ENCODE results near the gene SPRTN. TPM values are rescaled to one million over a fixed set of nuclear protein-coding genes. Genes with fewer than 3 reads are reported as not detected.
"Not testable (repeated sequence)": the region's sequence is repeated elsewhere in the genome, so short reads cannot be mapped to it uniquely, and the experiment has no call there.

The SPRTN gene
- total and polyA plus RNA-seq, 9 donors: 3.9 to 11.7 (median 8.1) TPM

GRCh38 chr1:231348442-231348841 lies 10.3 kb downstream of the SPRTN start:
- Histone ChIP-seq H3K4me1 (ENCODE audit: insufficient read depth) (no peaks in the 10 kb centered on the region), H3K27ac (no peak overlapping the region), H3K27me3 (no peaks in the 10 kb centered on the region), H3K9me3 (no peaks in the 10 kb centered on the region), H3K4me3 (no peak overlapping the region), H3K36me3 (no peaks in the 10 kb centered on the region)
- 95 to 96% (median 95%) methylated on average over 4 of the region's 4 CpGs for WGBS, 3 donors
- DNase-seq: no peak
- intact Hi-C loops (cut with DNase I): no loop called here
- no peak for TF ChIP-seq CTCF (IDR thresholded peaks at IDR 0.05)
- TF ChIP-seq EP300 (IDR thresholded peaks at IDR 0.05): no peak
- no peak for TF ChIP-seq POLR2A (IDR thresholded peaks at IDR 0.05)

GRCh38 chr1:231348856-231349255 lies 10.8 kb downstream of the SPRTN start:
- H3K4me1 ChIP-seq (ENCODE audit: insufficient read depth); DNase-seq; H3K9me3 ChIP-seq; H3K27me3 ChIP-seq; H3K4me3 ChIP-seq; H3K36me3 ChIP-seq; H3K27ac ChIP-seq; intact Hi-C loops (cut with DNase I): not testable (repeated sequence)
- WGBS, 3 donors: 93 to 97% (median 95%) methylated on average over 1 of the region's 1 CpG

GRCh38 chr1:231351816-231352215 lies 13.7 kb downstream of the SPRTN start:
- no peak overlapping the region for H3K4me3 ChIP-seq
- H3K36me3 ChIP-seq: no peaks in the 10 kb centered on the region
- intact Hi-C loops (cut with DNase I): loop anchor here in 1 of 4 donors (10.0 kb wide), 1 partner anchor 253 kb away; no protein-coding TSS in a partner anchor
- 58 to 61% (median 60%) methylated on average over 2 of the region's 2 CpGs for WGBS, 3 donors
- H3K4me1 ChIP-seq (ENCODE audit: insufficient read depth): no peaks in the 10 kb centered on the region
- no peaks in the 10 kb centered on the region for H3K27me3 ChIP-seq
- DNase-seq: no peak
- no peak for TF ChIP-seq EP300 (IDR thresholded peaks at IDR 0.05)
- no peak for TF ChIP-seq POLR2A (IDR thresholded peaks at IDR 0.05)
- TF ChIP-seq CTCF (IDR thresholded peaks at IDR 0.05): no peak
- no peak overlapping the region for H3K27ac ChIP-seq
- no peaks in the 10 kb centered on the region for H3K9me3 ChIP-seq

- Histone ChIP-seq H3K9me3 (no peaks in the 10 kb centered on the region), H3K4me3 (no peak overlapping the region), H3K36me3 (no peaks in the 10 kb centered on the region), H3K27ac (no peak overlapping the region), H3K4me1 (ENCODE audit: insufficient read depth) (no peaks in the 10 kb centered on the region), H3K27me3 (no peaks in the 10 kb centered on the region)
- TF ChIP-seq CTCF (IDR thresholded peaks at IDR 0.05) (no peak), POLR2A (IDR thresholded peaks at IDR 0.05) (no peak), EP300 (IDR thresholded peaks at IDR 0.05) (no peak)
- no peak for DNase-seq
- intact Hi-C loops (cut with DNase I): loop anchor here in 1 of 4 donors (10.0 kb wide), 1 partner anchor 252 kb away; no protein-coding TSS in a partner anchor
- WGBS, 3 donors: 50 to 56% (median 53%) methylated on average over 2 of the region's 2 CpGs
These were observed 15.0 kb downstream of the SPRTN start for GRCh38 chr1:231353086-231353485.

GRCh38 chr1:231354330-231355020 lies 16.4 kb downstream of the SPRTN start:
- no peaks in the 10 kb centered on the region for H3K4me1 ChIP-seq (ENCODE audit: insufficient read depth)
- H3K27ac ChIP-seq: no peak overlapping the region
- H3K4me3 ChIP-seq: no peak overlapping the region
- no peaks in the 10 kb centered on the region for H3K9me3 ChIP-seq
- no peak for DNase-seq
- intact Hi-C loops (cut with DNase I): loop anchor here (5.0 to 10.0 kb wide), 3 partner anchors 238 to 250 kb away; no protein-coding TSS in a partner anchor
- H3K27me3 ChIP-seq: no peaks in the 10 kb centered on the region
- WGBS, 3 donors: 66 to 69% (median 66%) methylated on average over 5 of the region's 5 CpGs
- no peaks in the 10 kb centered on the region for H3K36me3 ChIP-seq
- TF ChIP-seq POLR2A (IDR thresholded peaks at IDR 0.05) (no peak), CTCF (IDR thresholded peaks at IDR 0.05) (no peak)

All from ovary (tissue), 9 donors.